ENCODE measurements around the gene HLA-C. TPM values are rescaled to one million over a fixed set of nuclear protein-coding genes. Genes with fewer than 3 reads are reported as not detected.
"Not testable (repeated sequence)": the region's sequence is repeated elsewhere in the genome, so short reads cannot be mapped to it uniquely, and the experiment has no call there.

The HLA-C gene
- total RNA-seq, 1 donor from 2014 or later: 1,186 TPM

- H3K36me3 ChIP-seq: peaks cover 12% of the 10 kb centered on the region
- H3K9me3 ChIP-seq: no peaks in the 10 kb centered on the region
- intact Hi-C loops (cut with DNase I): no loop called here
- DNase-seq (no peak), ATAC-seq (peak; percentile 6 to 32)
- no peak overlapping the region for H3K27ac ChIP-seq
- TF ChIP-seq CTCF (IDR thresholded peaks at IDR 0.05): no peak
- no peaks in the 10 kb centered on the region for H3K4me1 ChIP-seq
- no peaks in the 10 kb centered on the region for H3K27me3 ChIP-seq (ENCODE audit: low read depth)
- no peak overlapping the region for H3K4me3 ChIP-seq
Observed at GRCh38 chr6:31265926-31266325, 6.0 kb downstream of the HLA-C start.

- H3K4me3 ChIP-seq; H3K4me1 ChIP-seq; H3K36me3 ChIP-seq; H3K9me3 ChIP-seq; intact Hi-C loops (cut with DNase I); DNase-seq; H3K27me3 ChIP-seq (ENCODE audit: low read depth); H3K27ac ChIP-seq; ATAC-seq: not testable (repeated sequence)
Observed at GRCh38 chr6:31263346-31263933, 8.5 kb downstream of the HLA-C start.

- H3K4me3 ChIP-seq; DNase-seq; H3K27ac ChIP-seq; H3K4me1 ChIP-seq; H3K9me3 ChIP-seq; ATAC-seq; H3K36me3 ChIP-seq; H3K27me3 ChIP-seq (ENCODE audit: low read depth); intact Hi-C loops (cut with DNase I): not testable (repeated sequence)
Observed at GRCh38 chr6:31259995-31260394, 11.9 kb downstream of the HLA-C start.

- no peaks in the 10 kb centered on the region for H3K9me3 ChIP-seq
- no peaks in the 10 kb centered on the region for H3K4me1 ChIP-seq
- no peak overlapping the region for H3K4me3 ChIP-seq
- intact Hi-C loops (cut with DNase I): no loop called here
- H3K27me3 ChIP-seq (ENCODE audit: low read depth): no peaks in the 10 kb centered on the region
- no peak overlapping the region for H3K27ac ChIP-seq
- ATAC-seq: no peak
- no peaks in the 10 kb centered on the region for H3K36me3 ChIP-seq
- TF ChIP-seq CTCF (IDR thresholded peaks at IDR 0.05): no peak
- no peak for DNase-seq
Observed at GRCh38 chr6:31252625-31253024, 19.3 kb downstream of the HLA-C start.

GRCh38 chr6:31251261-31251660, 20.6 kb downstream of the HLA-C start:
- ATAC-seq: no peak

GRCh38 chr6:31249184-31249583, 22.7 kb downstream of the HLA-C start:
- no peak for ATAC-seq
- Histone ChIP-seq H3K4me1 (no peaks in the 10 kb centered on the region), H3K9me3 (no peaks in the 10 kb centered on the region), H3K27me3 (ENCODE audit: low read depth) (no peaks in the 10 kb centered on the region), H3K27ac (no peak overlapping the region), H3K4me3 (no peak overlapping the region), H3K36me3 (no peaks in the 10 kb centered on the region)
- no peak for TF ChIP-seq CTCF (IDR thresholded peaks at IDR 0.05)
- intact Hi-C loops (cut with DNase I): no loop called here
- DNase-seq: no peak

More at GRCh38 chr6:31251261-31251660, 20.6 kb downstream of the HLA-C start:
- intact Hi-C loops (cut with DNase I): no loop called here
- H3K4me3 ChIP-seq: no peak overlapping the region
- no peaks in the 10 kb centered on the region for H3K4me1 ChIP-seq
- H3K36me3 ChIP-seq: no peaks in the 10 kb centered on the region
- no peak for DNase-seq
- TF ChIP-seq CTCF (IDR thresholded peaks at IDR 0.05): no peak
- H3K27me3 ChIP-seq (ENCODE audit: low read depth): no peaks in the 10 kb centered on the region
- no peaks in the 10 kb centered on the region for H3K9me3 ChIP-seq
- no peak overlapping the region for H3K27ac ChIP-seq

GRCh38 chr6:31247813-31248212, 24.1 kb downstream of the HLA-C start:
- no peak for ATAC-seq
- intact Hi-C loops (cut with DNase I): no loop called here
- Histone ChIP-seq H3K4me3 (no peak overlapping the region), H3K9me3 (no peaks in the 10 kb centered on the region), H3K27me3 (ENCODE audit: low read depth) (no peaks in the 10 kb centered on the region), H3K27ac (no peak overlapping the region), H3K4me1 (no peaks in the 10 kb centered on the region), H3K36me3 (no peaks in the 10 kb centered on the region)
- no peak for TF ChIP-seq CTCF (IDR thresholded peaks at IDR 0.05)
- DNase-seq: no peak
